ENCODE data around the gene CTNNA3.

DNA sequence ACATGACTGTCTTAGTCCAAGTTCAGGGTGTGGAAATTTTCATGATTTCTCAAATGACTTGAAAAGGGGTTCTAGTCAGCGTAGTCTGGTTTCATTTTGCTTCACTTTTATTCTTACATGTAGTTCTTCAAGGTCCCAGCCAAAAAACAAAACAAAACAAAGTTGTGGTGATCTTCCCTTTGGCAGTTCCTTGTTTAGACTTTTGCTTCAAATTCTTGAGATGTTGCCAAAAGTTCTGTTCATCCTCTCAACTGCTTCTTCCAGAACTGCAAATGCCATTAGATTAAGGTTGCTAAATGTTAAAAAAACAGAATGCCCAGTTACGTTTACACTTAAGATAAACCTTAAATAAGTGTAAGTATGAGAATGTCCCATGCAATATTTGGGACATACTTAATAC, 1140.9 kb downstream of the CTNNA3 start:
- TF ChIP-seq POLR2A (IDR thresholded peaks at IDR 0.05): no peak
- TF ChIP-seq, protein P1, sequence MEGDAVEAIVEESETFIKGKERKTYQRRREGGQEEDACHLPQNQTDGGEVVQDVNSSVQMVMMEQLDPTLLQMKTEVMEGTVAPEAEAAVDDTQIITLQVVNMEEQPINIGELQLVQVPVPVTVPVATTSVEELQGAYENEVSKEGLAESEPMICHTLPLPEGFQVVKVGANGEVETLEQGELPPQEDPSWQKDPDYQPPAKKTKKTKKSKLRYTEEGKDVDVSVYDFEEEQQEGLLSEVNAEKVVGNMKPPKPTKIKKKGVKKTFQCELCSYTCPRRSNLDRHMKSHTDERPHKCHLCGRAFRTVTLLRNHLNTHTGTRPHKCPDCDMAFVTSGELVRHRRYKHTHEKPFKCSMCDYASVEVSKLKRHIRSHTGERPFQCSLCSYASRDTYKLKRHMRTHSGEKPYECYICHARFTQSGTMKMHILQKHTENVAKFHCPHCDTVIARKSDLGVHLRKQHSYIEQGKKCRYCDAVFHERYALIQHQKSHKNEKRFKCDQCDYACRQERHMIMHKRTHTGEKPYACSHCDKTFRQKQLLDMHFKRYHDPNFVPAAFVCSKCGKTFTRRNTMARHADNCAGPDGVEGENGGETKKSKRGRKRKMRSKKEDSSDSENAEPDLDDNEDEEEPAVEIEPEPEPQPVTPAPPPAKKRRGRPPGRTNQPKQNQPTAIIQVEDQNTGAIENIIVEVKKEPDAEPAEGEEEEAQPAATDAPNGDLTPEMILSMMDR (IDR thresholded peaks at IDR 0.05): no peak
